A673 (cell line): ENCODE results near the gene NCAPD2. TPM values are rescaled to one million over a fixed set of nuclear protein-coding genes. Genes with fewer than 3 reads are reported as not detected.

Source experiments
- Bru-seq: library from RNA; stranded (reverse); fragments of 400-500 nt; gene quantifications from one replicate; lab custom pipeline; 2021; lab: Mats Ljungman, UMichigan
- BruChase-seq, 2 experiments: library from RNA; stranded (reverse); fragments of 400-500 nt; gene quantifications; one replicate each; lab custom pipeline; 2021; lab: Mats Ljungman, UMichigan
- BruUV-seq: library from RNA; stranded (reverse); fragments of 400-500 nt; replicated peaks from 2 replicates; lab custom pipeline; 2021; lab: Mats Ljungman, UMichigan
- CTCF ChIA-PET: fragments of 300-600 bp; sonication (Branson Sonifier 250); formaldehyde crosslinking; loops from one replicate; lab custom pipeline; 2022; ENCODE audit warnings: antibody characterized with exemption; lab: Charles Lee
- POLR2A ChIA-PET: fragments of 300-600 bp; sonication (Branson Sonifier 250); formaldehyde crosslinking; loops from one replicate; lab custom pipeline; 2022; ENCODE audit warnings: antibody characterized with exemption; ENCODE audit not compliant: low non-redundant PET; lab: Charles Lee
- DNase-seq: peaks from one replicate; pipeline ENCODE4 v3.0.0-alpha.2; 2015; ENCODE audit warnings: low spot score
- H3K27ac ChIP-seq: fragments of 200-600 bp; sonication (generic); 2 replicates; pipeline ENCODE4 v1.5.1; 2016; ENCODE audit warnings: mixed run types, low read depth, mild to moderate bottlenecking, mixed read lengths, antibody characterized with exemption, low read length; ENCODE audit not compliant: poor library complexity, severe bottlenecking
- H3K27me3 ChIP-seq: fragments of 200-600 bp; sonication (generic); replicated peaks from 2 replicates; pipeline ENCODE4 v1.6.1; 2017; ENCODE audit warnings: mixed run types, low read depth, mild to moderate bottlenecking, mixed read lengths, antibody characterized with exemption, low read length; ENCODE audit not compliant: insufficient read depth, poor library complexity
- H3K36me3 ChIP-seq: fragments of 200-600 bp; sonication (generic); 2 replicates; pipeline ENCODE4 v1.6.1; 2016; ENCODE audit warnings: mixed run types, mild to moderate bottlenecking, mixed read lengths, antibody characterized with exemption, low read length; ENCODE audit not compliant: insufficient read depth, poor library complexity, severe bottlenecking
- H3K4me1 ChIP-seq: fragments of 200-600 bp; sonication (generic); 2 replicates; pipeline ENCODE4 v1.6.1; 2017; ENCODE audit warnings: mixed run types, mild to moderate bottlenecking, mixed read lengths, antibody characterized with exemption, low read length; ENCODE audit not compliant: insufficient read depth, poor library complexity, severe bottlenecking
- H3K4me3 ChIP-seq: fragments of 200-600 bp; sonication (generic); 2 replicates; pipeline ENCODE4 v1.5.1; 2016; ENCODE audit warnings: low read depth, mixed run types, mild to moderate bottlenecking, mixed read lengths, low read length; ENCODE audit not compliant: poor library complexity, severe bottlenecking
- H3K9me3 ChIP-seq: fragments of 200-600 bp; sonication (generic); 2 replicates; pipeline ENCODE4 v1.6.1; 2016; ENCODE audit warnings: mixed run types, low read depth, mild to moderate bottlenecking, mixed read lengths, antibody characterized with exemption, low read length; ENCODE audit not compliant: poor library complexity, severe bottlenecking
- CTCF ChIP-seq: fragments of 300-800, 200-600 bp; sonication (generic); conservative IDR thresholded peaks from 2 replicates; pipeline ENCODE4 v1.5.1; 2017; ENCODE audit warnings: low read depth, mild to moderate bottlenecking, antibody characterized with exemption, low read length, moderate library complexity, mixed read lengths
- EZH2 ChIP-seq: fragments of 200-600 bp; sonication (generic); IDR thresholded peaks from 2 replicates; pipeline ENCODE4 v1.6.1; 2017; ENCODE audit warnings: borderline replicate concordance, low read depth, mild to moderate bottlenecking, mixed read lengths, antibody characterized with exemption, low read length; ENCODE audit not compliant: poor library complexity, severe bottlenecking
- intact Hi-C: fragments of 100-400 bp; cut with micrococcal nuclease; formaldehyde crosslinking; loops from one replicate; pipeline ENCODE4 v1.10.0; 2022; ENCODE audit not compliant: unreplicated experiment
- long read RNA-seq: library from polyadenylated mRNA; stranded (forward); transcript quantifications from one replicate; pipeline ENCODE4 v2.0.0, GENCODE V29; 2022
- total RNA-seq: library from RNA; stranded (reverse); gene quantifications from 2 replicates; pipeline ENCODE4 v1.2.3, GENCODE V29; 2021

Gene NCAPD2
- total RNA-seq (125 and 128 TPM in 2 replicates), Bru-seq, nascent RNA (percentile 84 among the genes with signal in this experiment), BruChase-seq, experiment 1, labeled RNA remaining after a 2-hour chase (percentile 86 among the genes with signal in this experiment), BruChase-seq, experiment 2, labeled RNA remaining after a 6-hour chase (percentile 94 among the genes with signal in this experiment)
- long read RNA-seq, full-length matches to known transcripts = 78 of 159 reads
- long read RNA-seq, partial matches to known transcripts = 56 of 159 reads
- long read RNA-seq, other reads (novel, unspliced or antisense) = 25 of 159 reads

DNA sequence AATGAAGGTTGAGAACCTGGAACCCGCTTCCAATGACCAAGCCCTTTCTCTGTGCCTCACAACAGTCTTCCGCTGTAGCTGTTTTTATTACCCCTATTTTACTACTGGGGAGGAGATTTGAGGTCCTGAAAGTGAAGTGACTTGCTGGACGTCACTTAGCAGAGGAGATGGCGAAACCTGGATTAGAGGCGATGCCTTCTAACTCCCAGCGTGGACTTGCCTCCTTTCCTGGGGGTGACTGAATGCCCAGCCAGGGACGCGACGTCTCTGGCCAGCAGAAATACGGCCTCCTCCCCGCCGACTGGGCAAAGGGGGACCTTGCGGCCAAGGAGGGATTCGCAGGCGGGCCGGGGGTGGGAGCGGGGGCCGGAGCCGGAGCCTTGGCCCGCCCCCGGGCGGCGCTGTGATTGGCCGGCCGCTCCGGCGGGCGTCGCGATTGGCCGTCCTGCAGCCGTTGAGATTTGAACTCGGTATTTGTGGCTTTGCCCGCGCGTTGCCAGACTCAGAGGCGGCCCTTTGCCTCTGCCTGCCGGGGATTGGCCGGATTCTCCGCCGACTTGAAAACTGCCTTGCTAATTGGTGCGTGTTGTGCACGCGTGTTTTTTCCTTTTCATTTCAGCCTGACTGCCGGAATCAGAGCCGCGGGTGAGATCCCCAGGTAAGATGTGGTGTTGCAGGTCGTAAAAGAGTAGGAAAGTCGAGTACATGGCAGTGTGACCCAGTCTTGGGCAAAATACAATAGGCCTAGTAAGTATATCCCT is at the start of gene NCAPD2:
Gene NCAPD2, plus strand, starts transcription at position 606 of the 761 bp plus-strand sequence. CDS start 997 bp downstream, outside the sequence.
- POLR2A ChIA-PET = interaction anchor here (0.7 to 1.0 kb wide), 2 partner anchors 21 to 40 kb away, joined by 3 read pairs; partner anchors contain the start of gene GAPDH
- peaks cover 35% of the 10 kb centered on the region for H3K36me3 ChIP-seq
- peak; percentile 99 for DNase-seq
- peak within 1 kb of the TSS; percentile 97 for H3K27ac ChIP-seq
- H3K27me3 ChIP-seq = no peaks in the 10 kb centered on the region
- no TSS peak for BruUV-seq
- 0 out of 2 replicates have a peak, but pooled peaks have one; percentile 14 for TF ChIP-seq CTCF
- TF ChIP-seq EZH2 = no peak
- CTCF ChIA-PET = interaction anchor here (1.0 to 1.5 kb wide), 3 partner anchors 22 to 44 kb away, joined by 3 read pairs; partner anchors contain the start of gene VAMP1
- intact Hi-C loops = no loop called here
- peak within 1 kb of the TSS; percentile 86 for H3K4me3 ChIP-seq
- peaks cover 18% of the 10 kb centered on the region for H3K4me1 ChIP-seq
- H3K9me3 ChIP-seq = no peaks in the 10 kb centered on the region

DNA sequence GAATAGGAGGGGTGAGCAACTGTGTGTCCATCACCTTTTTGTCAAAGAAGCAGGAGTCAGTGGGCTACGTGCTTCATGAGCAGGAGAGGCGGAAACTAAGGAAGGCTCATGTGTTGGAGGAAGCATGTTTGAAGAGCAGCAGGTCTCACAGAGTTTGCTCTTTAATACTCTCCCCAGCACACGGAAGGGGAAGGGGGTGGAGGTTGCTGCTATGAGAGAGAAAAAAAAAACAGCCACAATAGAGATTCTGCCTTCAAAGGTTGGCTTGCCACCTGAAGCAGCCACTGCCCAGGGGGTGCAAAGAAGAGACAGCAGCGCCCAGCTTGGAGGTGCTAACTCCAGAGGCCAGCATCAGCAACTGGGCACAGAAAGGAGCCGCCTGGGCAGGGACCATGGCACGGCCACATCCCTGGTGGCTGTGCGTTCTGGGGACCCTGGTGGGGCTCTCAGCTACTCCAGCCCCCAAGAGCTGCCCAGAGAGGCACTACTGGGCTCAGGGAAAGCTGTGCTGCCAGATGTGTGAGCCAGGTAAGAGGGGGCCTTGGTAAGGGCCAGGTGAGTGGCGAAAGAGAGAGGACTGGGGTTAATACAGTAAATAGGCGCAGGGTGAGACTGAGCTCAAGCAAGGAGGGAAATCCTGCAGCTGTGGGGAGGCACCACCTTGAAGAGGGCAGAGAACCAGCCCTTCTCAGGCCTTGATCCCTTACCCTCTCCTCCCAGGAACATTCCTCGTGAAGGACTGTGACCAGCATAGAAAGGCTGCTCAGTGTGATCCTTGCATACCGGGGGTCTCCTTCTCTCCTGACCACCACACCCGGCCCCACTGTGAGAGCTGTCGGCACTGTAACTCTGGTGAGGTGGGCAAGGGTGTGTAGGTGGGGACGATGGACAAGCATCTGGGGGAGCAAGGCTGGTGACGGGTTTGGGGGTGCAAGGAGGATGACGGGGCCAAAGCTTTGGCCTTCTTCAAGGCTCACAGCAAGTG is 48.9 kb upstream of the NCAPD2 start, which contains the start of gene CD27:
Gene CD27, plus strand, starts transcription at position 252 of the 985 bp plus-strand sequence. Its CDS starts 141 bp downstream, at position 393.
- no peaks in the 10 kb centered on the region for H3K36me3 ChIP-seq
- no peak within 1 kb of the TSS for H3K27ac ChIP-seq
- intact Hi-C loops = no loop called here
- no peaks in the 10 kb centered on the region for H3K27me3 ChIP-seq
- no peak for DNase-seq
- H3K9me3 ChIP-seq = no peaks in the 10 kb centered on the region
- no peaks in the 10 kb centered on the region for H3K4me1 ChIP-seq
- H3K4me3 ChIP-seq = no peak within 1 kb of the TSS
- CTCF ChIA-PET = no interaction called here
- POLR2A ChIA-PET = no interaction called here
- no TSS peak for BruUV-seq
- TF ChIP-seq EZH2 (no peak), CTCF (no peak)
